GM12875 (cell line): ENCODE measurements around the gene TFCP2.

Experiments used
- H3K4me3 ChIP-seq: one replicate; pipeline ENCODE4 v1.5.1; 2011; ENCODE audit warnings: low read depth, low read length, control low read depth
- CTCF ChIP-seq: IDR thresholded peaks from 2 replicates; pipeline ENCODE4 v1.5.1; 2011; ENCODE audit warnings: low read depth, mild to moderate bottlenecking, control low read depth, inconsistent platforms, low read length, moderate library complexity, borderline replicate concordance; ENCODE audit not compliant: insufficient read depth

Gene TFCP2

GRCh38 chr12:51070004-51070403 is 102.9 kb downstream of the TFCP2 start:
- TF ChIP-seq CTCF = no peak
- H3K4me3 ChIP-seq = no peak overlapping the region

- TF ChIP-seq CTCF = no peak
- H3K4me3 ChIP-seq = no peak overlapping the region
Measured at GRCh38 chr12:51067771-51068170, 105.2 kb downstream of the TFCP2 start.

- TF ChIP-seq CTCF = no peak
- H3K4me3 ChIP-seq = no peak overlapping the region
Measured at GRCh38 chr12:51067229-51067628, 105.7 kb downstream of the TFCP2 start.

- TF ChIP-seq CTCF = no peak
- H3K4me3 ChIP-seq = no peak overlapping the region
Measured at GRCh38 chr12:51065530-51065929, 107.4 kb downstream of the TFCP2 start.

GRCh38 chr12:51062631-51063397 is 110.1 kb downstream of the TFCP2 start:
- no peak for TF ChIP-seq CTCF
- H3K4me3 ChIP-seq = no peak overlapping the region

GRCh38 chr12:51059086-51059485 is 113.8 kb downstream of the TFCP2 start:
- no peak for TF ChIP-seq CTCF
- H3K4me3 ChIP-seq = no peak overlapping the region

GRCh38 chr12:51056242-51056641 is 116.7 kb downstream of the TFCP2 start:
- H3K4me3 ChIP-seq = no peak overlapping the region
- no peak for TF ChIP-seq CTCF
